ENCODE data around the gene CXorf51B. TPM values are rescaled to one million over a fixed set of nuclear protein-coding genes. Genes with fewer than 3 reads are reported as not detected.
"Not testable (repeated sequence)": the region's sequence is repeated elsewhere in the genome, so short reads cannot be mapped to it uniquely, and the experiment has no call there.

The CXorf51B gene
- total RNA-seq = not detected in 2 replicates
- long read RNA-seq = 0 reads

DNA sequence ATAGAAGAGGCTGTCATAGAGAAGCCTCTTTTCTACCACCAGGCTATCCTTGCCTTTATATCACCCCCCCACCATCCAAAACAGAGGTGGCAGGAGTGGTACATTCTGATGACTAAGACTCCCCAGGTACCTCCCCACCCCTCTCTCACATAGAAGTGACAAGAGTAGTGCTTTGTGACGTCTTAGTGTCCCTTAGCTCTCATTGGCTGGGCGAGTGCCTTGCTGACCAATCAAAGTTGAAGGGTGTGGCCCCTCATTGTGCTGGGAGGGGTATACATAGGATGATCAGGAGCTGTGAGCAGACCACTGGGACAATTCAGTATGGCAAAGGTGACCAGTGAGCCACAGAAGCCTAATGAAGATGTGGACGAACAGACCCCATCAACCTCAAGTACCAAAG, at the start of gene CXorf51B:
CXorf51B (plus strand) TSS at position 301 of the 400 bp plus-strand sequence; CDS start at position 322, 21 bp downstream.
- H3K27ac Mint-ChIP-seq; DNase-seq (ENCODE audit: low spot score, unreplicated experiment); H3K36me3 Mint-ChIP-seq (ENCODE audit: insufficient read depth); H3K4me1 Mint-ChIP-seq (ENCODE audit: low read depth); H3K9me3 Mint-ChIP-seq (ENCODE audit: low read depth); H3K27me3 Mint-ChIP-seq; H3K4me3 Mint-ChIP-seq (ENCODE audit: low read depth): not testable (repeated sequence)

GRCh38 chrX:146814644-146815043, 5.1 kb downstream of the CXorf51B start, which contains the start of gene CXorf51A:
Gene CXorf51A (minus strand): TSS chrX:146814744. CDS start chrX:146814723, 21 bp downstream.
- H3K27me3 Mint-ChIP-seq; DNase-seq (ENCODE audit: low spot score, unreplicated experiment); H3K27ac Mint-ChIP-seq; H3K9me3 Mint-ChIP-seq (ENCODE audit: low read depth); H3K4me3 Mint-ChIP-seq (ENCODE audit: low read depth); H3K36me3 Mint-ChIP-seq (ENCODE audit: insufficient read depth); H3K4me1 Mint-ChIP-seq (ENCODE audit: low read depth): not testable (repeated sequence)

DNA sequence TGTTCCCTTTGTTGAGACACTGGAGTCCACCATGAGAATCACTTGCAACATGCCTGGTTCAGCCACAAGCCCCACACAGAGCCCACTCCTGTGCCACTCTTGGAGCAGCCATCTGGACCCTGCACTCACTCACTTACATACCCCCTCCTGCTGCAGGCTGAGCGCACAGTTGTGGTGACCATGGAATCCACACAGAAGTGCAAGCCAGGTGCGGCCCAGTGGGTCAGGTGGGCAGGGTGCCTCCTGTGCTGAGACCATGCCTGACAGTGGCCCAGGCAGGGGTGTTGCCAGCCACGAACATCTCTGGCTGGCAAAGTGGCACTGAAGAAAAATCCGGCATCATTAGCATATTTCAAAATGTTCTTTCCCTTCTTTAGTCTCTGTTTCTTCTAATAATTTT, 22.4 kb downstream of the CXorf51B start:
- no peaks in the 10 kb centered on the region for H3K36me3 Mint-ChIP-seq (ENCODE audit: insufficient read depth)
- H3K9me3 Mint-ChIP-seq (ENCODE audit: low read depth) = peaks cover 21% of the 10 kb centered on the region
- H3K4me1 Mint-ChIP-seq (ENCODE audit: low read depth) = no peaks in the 10 kb centered on the region
- H3K27me3 Mint-ChIP-seq = no peaks in the 10 kb centered on the region
- H3K27ac Mint-ChIP-seq = no peak overlapping the region
- TF ChIP-seq, protein P1, sequence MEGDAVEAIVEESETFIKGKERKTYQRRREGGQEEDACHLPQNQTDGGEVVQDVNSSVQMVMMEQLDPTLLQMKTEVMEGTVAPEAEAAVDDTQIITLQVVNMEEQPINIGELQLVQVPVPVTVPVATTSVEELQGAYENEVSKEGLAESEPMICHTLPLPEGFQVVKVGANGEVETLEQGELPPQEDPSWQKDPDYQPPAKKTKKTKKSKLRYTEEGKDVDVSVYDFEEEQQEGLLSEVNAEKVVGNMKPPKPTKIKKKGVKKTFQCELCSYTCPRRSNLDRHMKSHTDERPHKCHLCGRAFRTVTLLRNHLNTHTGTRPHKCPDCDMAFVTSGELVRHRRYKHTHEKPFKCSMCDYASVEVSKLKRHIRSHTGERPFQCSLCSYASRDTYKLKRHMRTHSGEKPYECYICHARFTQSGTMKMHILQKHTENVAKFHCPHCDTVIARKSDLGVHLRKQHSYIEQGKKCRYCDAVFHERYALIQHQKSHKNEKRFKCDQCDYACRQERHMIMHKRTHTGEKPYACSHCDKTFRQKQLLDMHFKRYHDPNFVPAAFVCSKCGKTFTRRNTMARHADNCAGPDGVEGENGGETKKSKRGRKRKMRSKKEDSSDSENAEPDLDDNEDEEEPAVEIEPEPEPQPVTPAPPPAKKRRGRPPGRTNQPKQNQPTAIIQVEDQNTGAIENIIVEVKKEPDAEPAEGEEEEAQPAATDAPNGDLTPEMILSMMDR (IDR thresholded peaks at IDR 0.05; ENCODE audit: unreplicated experiment) = no peak
- no peak for DNase-seq (ENCODE audit: low spot score, unreplicated experiment)
- H3K4me3 Mint-ChIP-seq (ENCODE audit: low read depth) = no peak overlapping the region

DNA sequence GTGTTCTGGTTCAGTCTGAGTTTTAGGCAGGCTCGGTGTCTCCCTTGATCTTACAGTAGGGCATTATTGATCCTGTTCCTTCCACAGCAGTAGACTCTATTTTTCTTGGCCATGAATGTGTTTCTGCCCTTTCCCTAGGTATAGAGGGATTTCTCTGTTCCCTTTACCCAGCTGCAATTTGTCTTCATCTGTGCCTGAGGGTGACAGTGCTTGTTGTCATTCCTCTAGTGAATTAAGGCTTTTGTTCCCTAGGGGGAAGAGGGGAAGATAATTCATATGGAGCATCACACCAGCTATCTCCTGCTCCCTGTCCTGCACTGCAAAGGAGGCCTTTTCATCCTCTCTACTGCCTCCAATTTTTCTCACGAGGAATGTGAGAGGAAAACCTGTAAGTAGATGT, 44.7 kb downstream of the CXorf51B start:
- no peaks in the 10 kb centered on the region for H3K36me3 Mint-ChIP-seq (ENCODE audit: insufficient read depth)
- H3K27me3 Mint-ChIP-seq = no peaks in the 10 kb centered on the region
- peaks cover 43% of the 10 kb centered on the region for H3K9me3 Mint-ChIP-seq (ENCODE audit: low read depth)
- TF ChIP-seq, protein P1 (IDR thresholded peaks at IDR 0.05; ENCODE audit: unreplicated experiment) = no peak
- DNase-seq (ENCODE audit: low spot score, unreplicated experiment) = no peak
- no peak overlapping the region for H3K27ac Mint-ChIP-seq
- H3K4me3 Mint-ChIP-seq (ENCODE audit: low read depth) = no peak overlapping the region
- no peaks in the 10 kb centered on the region for H3K4me1 Mint-ChIP-seq (ENCODE audit: low read depth)

Other genes with a start within 250 kb of the CXorf51B start
- not detected in 2 replicates for gene CXorf51A, start 5.0 kb downstream of the CXorf51B start, total RNA-seq

Data from progenitor cell of endocrine pancreas (in vitro differentiated cells).